Measurements from ENCODE around the gene TWSG1.

- TF ChIP-seq CTCF (IDR thresholded peaks at IDR 0.05) (no peak), NR2C2 (CRISPR knock-in tag; IDR thresholded peaks at IDR 0.05) (no peak), RELA (CRISPR knock-in tag; IDR thresholded peaks at IDR 0.05; ENCODE audit: borderline replicate concordance) (no peak), ATF2 (CRISPR knock-in tag; IDR thresholded peaks at IDR 0.05; ENCODE audit: borderline replicate concordance, low read depth) (no peak), ZNF317 (CRISPR knock-in tag; IDR thresholded peaks at IDR 0.05; ENCODE audit: borderline replicate concordance, low read depth) (no peak), NR3C1 (CRISPR knock-in tag; conservative IDR thresholded peaks at IDR 0.05; ENCODE audit: low read depth) (no peak)
- TF ChIP-seq, protein P1, sequence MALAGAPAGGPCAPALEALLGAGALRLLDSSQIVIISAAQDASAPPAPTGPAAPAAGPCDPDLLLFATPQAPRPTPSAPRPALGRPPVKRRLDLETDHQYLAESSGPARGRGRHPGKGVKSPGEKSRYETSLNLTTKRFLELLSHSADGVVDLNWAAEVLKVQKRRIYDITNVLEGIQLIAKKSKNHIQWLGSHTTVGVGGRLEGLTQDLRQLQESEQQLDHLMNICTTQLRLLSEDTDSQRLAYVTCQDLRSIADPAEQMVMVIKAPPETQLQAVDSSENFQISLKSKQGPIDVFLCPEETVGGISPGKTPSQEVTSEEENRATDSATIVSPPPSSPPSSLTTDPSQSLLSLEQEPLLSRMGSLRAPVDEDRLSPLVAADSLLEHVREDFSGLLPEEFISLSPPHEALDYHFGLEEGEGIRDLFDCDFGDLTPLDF (CRISPR knock-in tag; IDR thresholded peaks at IDR 0.05): no peak
- TF ChIP-seq, protein P2, sequence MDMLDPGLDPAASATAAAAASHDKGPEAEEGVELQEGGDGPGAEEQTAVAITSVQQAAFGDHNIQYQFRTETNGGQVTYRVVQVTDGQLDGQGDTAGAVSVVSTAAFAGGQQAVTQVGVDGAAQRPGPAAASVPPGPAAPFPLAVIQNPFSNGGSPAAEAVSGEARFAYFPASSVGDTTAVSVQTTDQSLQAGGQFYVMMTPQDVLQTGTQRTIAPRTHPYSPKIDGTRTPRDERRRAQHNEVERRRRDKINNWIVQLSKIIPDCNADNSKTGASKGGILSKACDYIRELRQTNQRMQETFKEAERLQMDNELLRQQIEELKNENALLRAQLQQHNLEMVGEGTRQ (CRISPR knock-in tag; IDR thresholded peaks at IDR 0.05): no peak
These were observed 70.6 kb downstream of the TWSG1 start for GRCh38 chr18:9405130-9405529.
